Effector memory CD4-positive, alpha-beta T cell (primary cell): Measurements from ENCODE around the gene WDR13.

Source experiments
- DNase-seq, 3 donors: peaks; one replicate each; pipeline ENCODE4 v3.0.0-alpha.2; 2020
- H3K27ac ChIP-seq: 2 replicates; pipeline ENCODE4 v1.7.0; 2013; ENCODE audit warnings: mild to moderate bottlenecking, low read length, moderate library complexity; ENCODE audit not compliant: insufficient read depth, poor library complexity, severe bottlenecking
- H3K27me3 ChIP-seq: replicated peaks from 2 replicates; pipeline ENCODE4 v1.7.0; 2013; ENCODE audit warnings: mild to moderate bottlenecking, low read length; ENCODE audit not compliant: insufficient read depth, control insufficient read depth, poor library complexity, severe bottlenecking
- H3K36me3 ChIP-seq: 2 replicates; pipeline ENCODE4 v1.7.0; 2013; ENCODE audit warnings: mild to moderate bottlenecking, low read length, moderate library complexity; ENCODE audit not compliant: control insufficient read depth, insufficient read depth
- H3K4me1 ChIP-seq: 2 replicates; pipeline ENCODE4 v1.7.0; 2013; ENCODE audit warnings: low read length, mild to moderate bottlenecking; ENCODE audit not compliant: control insufficient read depth, insufficient read depth, poor library complexity, severe bottlenecking
- H3K4me3 ChIP-seq: 2 replicates; pipeline ENCODE4 v1.7.0; 2013; ENCODE audit warnings: low read length, low read depth, mild to moderate bottlenecking; ENCODE audit not compliant: insufficient read depth, poor library complexity, severe bottlenecking
- H3K9me3 ChIP-seq: 2 replicates; pipeline ENCODE4 v1.7.0; 2013; ENCODE audit warnings: mild to moderate bottlenecking, low read length, moderate library complexity; ENCODE audit not compliant: control insufficient read depth

WDR13 gene

DNA sequence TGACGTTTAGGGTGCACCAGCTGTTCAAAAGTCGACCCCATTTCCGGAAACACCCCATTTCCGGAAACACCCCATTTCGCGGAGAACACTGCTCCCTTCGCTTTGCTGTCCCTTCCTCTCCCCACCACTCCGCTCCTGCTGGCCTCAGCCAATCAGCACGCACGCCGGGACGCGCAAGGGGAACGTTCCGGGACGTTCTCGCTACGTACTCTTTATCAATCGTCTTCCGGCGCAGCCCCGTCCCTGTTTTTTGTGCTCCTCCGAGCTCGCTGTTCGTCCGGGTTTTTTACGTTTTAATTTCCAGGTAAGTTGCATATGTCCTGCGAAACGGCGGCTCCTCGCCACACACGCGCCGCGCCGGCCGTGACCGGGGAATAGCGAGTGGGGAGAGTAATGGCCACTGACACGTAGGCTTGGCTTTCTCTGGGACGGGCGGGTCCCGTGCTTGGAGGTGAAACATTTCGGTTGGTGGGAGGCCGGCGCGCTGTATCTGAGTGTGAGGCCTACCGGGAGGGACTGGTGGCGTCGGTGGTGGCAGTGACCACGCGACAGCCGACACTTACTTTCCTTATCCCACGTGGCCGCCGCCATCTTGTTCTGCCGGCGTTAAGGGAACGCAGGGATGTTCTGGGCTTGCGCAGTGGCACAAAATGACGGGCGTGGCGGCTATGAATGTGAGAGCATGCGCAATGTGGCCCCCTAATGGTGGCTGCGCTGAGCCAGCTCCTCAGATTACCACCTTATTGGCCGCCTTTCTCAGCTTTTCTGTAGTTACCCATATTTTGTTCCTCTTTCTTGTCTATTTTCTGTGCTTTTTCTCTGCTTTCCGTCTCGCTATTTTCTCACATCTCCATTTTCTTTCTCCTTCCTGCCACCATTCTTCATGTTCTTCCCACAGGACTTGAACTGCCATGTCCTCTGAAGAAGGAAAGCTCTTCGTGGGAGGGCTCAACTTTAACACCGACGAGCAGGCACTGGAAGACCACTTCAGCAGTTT lies 22.7 kb upstream of the WDR13 start, which contains the start of gene RBM3:
TSS of gene RBM3 (plus strand) at position 215 of the 997 bp plus-strand sequence. CDS start at position 912, 697 bp downstream.
- Histone ChIP-seq H3K36me3 (peaks cover 22% of the 10 kb centered on the region), H3K9me3 (no peaks in the 10 kb centered on the region), H3K27me3 (no peaks in the 10 kb centered on the region), H3K4me1 (peaks cover 15% of the 10 kb centered on the region), H3K4me3 (peak within 1 kb of the TSS; percentile 91), H3K27ac (peak within 1 kb of the TSS; percentile 99)
- DNase-seq: peak; percentile 86 to 89 (median 88)

- DNase-seq: no peak
- H3K27ac ChIP-seq: peak overlapping the region; percentile 99
These were observed 21.6 kb upstream of the WDR13 start for GRCh38 chrX:48575642-48576041.

DNA sequence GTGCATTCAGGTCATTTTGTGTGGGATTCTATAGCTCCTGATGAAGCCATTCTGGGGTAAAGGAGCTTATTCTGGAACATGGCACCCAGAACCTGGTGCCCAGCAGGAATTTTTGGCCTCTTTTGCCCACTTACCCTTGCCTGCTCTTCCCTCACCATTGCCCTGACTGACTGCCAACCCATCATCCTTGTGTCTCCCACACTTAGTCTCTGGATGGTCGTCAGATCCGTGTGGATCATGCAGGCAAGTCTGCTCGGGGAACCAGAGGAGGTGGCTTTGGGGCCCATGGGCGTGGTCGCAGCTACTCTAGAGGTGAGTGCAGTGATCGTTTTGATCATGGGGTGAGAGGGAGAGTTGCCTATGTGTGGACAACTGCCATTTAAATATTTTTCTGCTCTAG lies 21.2 kb upstream of the WDR13 start:
- DNase-seq: no peak
- Histone ChIP-seq H3K27ac (no peak overlapping the region), H3K4me3 (no peak overlapping the region)

More at GRCh38 chrX:48575642-48576041, 21.6 kb upstream of the WDR13 start:
- Histone ChIP-seq H3K27me3 (no peaks in the 10 kb centered on the region), H3K36me3 (peaks cover 22% of the 10 kb centered on the region), H3K9me3 (no peaks in the 10 kb centered on the region), H3K4me1 (peaks cover 15% of the 10 kb centered on the region), H3K4me3 (peak overlapping the region; percentile 91)

DNA sequence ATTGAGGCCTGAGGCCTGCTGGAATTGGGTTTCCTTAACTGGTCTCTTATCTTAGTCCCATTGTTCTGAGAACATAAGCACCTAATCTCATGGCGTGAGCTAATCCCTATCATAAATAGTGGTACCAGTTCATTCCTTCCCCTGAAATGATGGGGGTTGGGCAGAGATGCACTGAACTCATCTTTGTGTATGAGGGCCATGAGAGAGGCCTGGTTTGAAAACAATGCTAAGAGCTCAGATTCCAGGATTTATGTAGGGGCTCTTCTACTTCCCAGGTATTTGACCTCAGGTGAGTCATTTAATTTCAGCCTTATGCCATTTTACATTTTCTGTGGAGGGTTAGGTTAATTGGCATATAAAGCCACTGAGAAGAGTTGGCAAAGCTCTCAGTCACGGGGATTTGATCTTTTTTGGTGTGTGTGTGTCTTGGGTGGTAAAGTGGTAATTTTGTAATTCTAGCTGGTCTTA lies 18.6 kb upstream of the WDR13 start:
- Histone ChIP-seq H3K4me1 (peaks cover 15% of the 10 kb centered on the region), H3K9me3 (no peaks in the 10 kb centered on the region), H3K27me3 (no peaks in the 10 kb centered on the region), H3K36me3 (peaks cover 22% of the 10 kb centered on the region), H3K27ac (no peak overlapping the region), H3K4me3 (no peak overlapping the region)
- DNase-seq: no peak

More for the DNA sequence above, 21.2 kb upstream of the WDR13 start:
- Histone ChIP-seq H3K36me3 (peaks cover 22% of the 10 kb centered on the region), H3K9me3 (no peaks in the 10 kb centered on the region), H3K4me1 (peaks cover 15% of the 10 kb centered on the region), H3K27me3 (no peaks in the 10 kb centered on the region)

- DNase-seq: no peak
- Histone ChIP-seq H3K4me3 (no peak overlapping the region), H3K27me3 (no peaks in the 10 kb centered on the region), H3K27ac (no peak overlapping the region), H3K9me3 (no peaks in the 10 kb centered on the region), H3K4me1 (peaks cover 15% of the 10 kb centered on the region), H3K36me3 (peaks cover 22% of the 10 kb centered on the region)
These were observed 18.0 kb upstream of the WDR13 start for GRCh38 chrX:48579259-48579658.

DNA sequence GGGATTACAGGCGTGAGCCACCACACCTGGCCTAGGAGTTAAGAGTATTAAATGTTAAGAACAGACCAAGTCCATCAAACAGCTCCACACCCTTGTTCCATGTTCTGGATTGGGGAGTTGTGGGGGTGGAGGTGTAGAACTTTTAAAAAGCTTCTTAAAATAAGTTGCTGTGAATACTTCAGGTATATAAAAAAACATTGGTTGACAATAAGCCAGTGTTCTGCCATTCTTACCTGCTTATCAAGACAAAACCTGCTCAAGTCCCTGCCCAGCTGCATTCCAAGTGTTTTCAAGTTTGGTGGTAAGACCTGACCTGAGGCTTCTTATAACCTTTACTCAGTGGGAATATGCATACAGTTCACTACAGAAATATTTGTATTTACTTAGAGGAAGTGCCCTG lies 16.6 kb upstream of the WDR13 start:
- Histone ChIP-seq H3K9me3 (no peaks in the 10 kb centered on the region), H3K4me3 (no peak overlapping the region), H3K27ac (no peak overlapping the region), H3K36me3 (peaks cover 18% of the 10 kb centered on the region), H3K4me1 (peaks cover 6% of the 10 kb centered on the region), H3K27me3 (no peaks in the 10 kb centered on the region)
- DNase-seq: no peak

GRCh38 chrX:48584698-48585097 lies 12.6 kb upstream of the WDR13 start:
- no peak for DNase-seq
- Histone ChIP-seq H3K36me3 (no peaks in the 10 kb centered on the region), H3K27ac (no peak overlapping the region), H3K4me3 (no peak overlapping the region), H3K9me3 (no peaks in the 10 kb centered on the region), H3K4me1 (no peaks in the 10 kb centered on the region), H3K27me3 (no peaks in the 10 kb centered on the region)

- Histone ChIP-seq H3K4me3 (no peak overlapping the region), H3K27ac (no peak overlapping the region), H3K9me3 (no peaks in the 10 kb centered on the region), H3K36me3 (no peaks in the 10 kb centered on the region), H3K4me1 (no peaks in the 10 kb centered on the region), H3K27me3 (no peaks in the 10 kb centered on the region)
- no peak for DNase-seq
These were observed 7.7 kb upstream of the WDR13 start for GRCh38 chrX:48589482-48590162.

- H3K4me3 ChIP-seq: no peak overlapping the region
- H3K36me3 ChIP-seq: no peaks in the 10 kb centered on the region
- H3K27me3 ChIP-seq: no peaks in the 10 kb centered on the region
- H3K4me1 ChIP-seq: no peaks in the 10 kb centered on the region
- no peaks in the 10 kb centered on the region for H3K9me3 ChIP-seq
- no peak overlapping the region for H3K27ac ChIP-seq
- no peak for DNase-seq
These were observed 6.8 kb upstream of the WDR13 start for GRCh38 chrX:48590203-48591103.
